CD4-positive, alpha-beta T cell treated with Interleukin-4 for 1 hour (primary cell): ENCODE measurements around the gene CTRB1.
"Not testable (repeated sequence)": the region's sequence is repeated elsewhere in the genome, so short reads cannot be mapped to it uniquely, and the experiment has no call there.

ENCODE experiments used
- DNase-seq, 2 donors: peaks; one replicate each; pipeline ENCODE4 v3.0.0-alpha.2; 2020 to 2022

CTRB1 gene

DNA sequence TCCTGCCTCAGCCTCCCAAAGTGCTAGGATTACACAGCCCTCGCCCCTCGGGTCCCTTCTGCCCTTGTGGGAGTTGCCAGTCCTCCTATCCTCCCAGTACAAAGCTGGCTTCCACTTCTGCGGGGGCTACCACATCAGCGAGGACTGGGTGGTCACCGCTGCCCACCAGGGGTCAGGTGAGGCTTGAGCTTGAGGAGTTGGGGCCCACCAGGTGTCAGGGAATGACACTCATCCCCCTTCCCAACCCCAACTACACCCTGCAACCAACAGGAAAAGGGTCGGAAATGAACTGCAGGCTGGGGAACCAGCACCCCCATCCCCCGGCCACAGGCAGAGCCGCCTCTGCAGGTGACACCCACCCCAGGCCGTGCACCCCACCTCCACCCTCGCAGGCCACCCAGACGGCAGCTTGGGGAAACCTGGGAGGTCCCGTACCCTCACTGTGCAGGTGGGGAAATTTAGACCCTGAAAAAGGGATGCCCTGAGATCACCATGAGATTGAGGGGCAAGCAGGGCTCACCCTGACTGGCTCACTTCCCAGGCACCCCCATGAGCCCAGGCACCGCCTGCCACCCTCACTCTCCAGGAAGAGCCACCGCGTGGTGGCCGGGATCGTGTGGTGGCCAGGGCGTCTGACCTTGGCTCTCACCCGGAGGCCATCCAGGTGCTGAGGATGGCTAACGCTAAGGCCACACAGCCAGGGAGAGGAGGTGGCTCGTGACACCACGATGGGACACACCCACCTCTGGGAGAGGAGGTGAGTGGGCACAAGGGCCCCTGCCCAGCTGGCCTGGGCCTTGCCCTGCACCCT is 8.0 kb downstream of the CTRB1 start:
- DNase-seq, result no peak

DNA sequence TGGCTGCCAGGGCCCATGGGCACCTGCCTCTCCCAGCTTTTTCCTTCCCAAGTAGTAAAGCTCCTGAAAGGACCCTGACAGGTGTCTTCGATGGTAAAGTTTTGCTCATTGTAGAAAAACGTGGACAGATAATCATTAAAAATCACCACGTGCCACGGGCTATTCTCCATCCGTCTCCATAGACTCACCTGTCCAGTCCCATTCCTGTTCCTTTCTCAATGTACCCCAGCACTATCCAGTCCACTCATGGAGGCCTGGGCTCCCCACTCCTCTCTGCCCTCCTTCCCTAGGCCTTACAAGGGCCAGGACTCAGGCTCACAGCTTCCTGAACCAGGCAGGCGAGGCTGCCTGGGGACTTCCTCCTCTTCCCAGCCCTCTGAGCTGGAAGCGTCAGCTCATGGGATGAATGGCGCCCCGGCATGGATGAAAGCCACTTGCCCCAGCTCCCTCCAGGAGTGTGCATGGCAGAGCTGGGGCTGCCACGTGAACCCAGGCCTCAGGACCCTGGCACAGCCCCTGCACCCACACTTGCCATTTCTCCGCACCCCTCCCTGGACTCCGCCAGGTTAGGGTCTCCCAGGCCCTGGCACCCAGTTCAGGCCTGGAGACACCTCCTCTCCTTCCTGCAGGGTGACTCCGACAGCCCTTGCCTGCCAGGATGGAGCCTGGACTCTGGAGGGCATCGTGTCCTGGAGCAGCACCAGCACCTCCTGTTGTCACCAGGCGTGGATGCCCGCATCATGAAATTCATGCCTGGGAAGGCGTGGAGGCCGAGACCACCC is 8.8 kb downstream of the CTRB1 start:
- no peak for DNase-seq

DNA sequence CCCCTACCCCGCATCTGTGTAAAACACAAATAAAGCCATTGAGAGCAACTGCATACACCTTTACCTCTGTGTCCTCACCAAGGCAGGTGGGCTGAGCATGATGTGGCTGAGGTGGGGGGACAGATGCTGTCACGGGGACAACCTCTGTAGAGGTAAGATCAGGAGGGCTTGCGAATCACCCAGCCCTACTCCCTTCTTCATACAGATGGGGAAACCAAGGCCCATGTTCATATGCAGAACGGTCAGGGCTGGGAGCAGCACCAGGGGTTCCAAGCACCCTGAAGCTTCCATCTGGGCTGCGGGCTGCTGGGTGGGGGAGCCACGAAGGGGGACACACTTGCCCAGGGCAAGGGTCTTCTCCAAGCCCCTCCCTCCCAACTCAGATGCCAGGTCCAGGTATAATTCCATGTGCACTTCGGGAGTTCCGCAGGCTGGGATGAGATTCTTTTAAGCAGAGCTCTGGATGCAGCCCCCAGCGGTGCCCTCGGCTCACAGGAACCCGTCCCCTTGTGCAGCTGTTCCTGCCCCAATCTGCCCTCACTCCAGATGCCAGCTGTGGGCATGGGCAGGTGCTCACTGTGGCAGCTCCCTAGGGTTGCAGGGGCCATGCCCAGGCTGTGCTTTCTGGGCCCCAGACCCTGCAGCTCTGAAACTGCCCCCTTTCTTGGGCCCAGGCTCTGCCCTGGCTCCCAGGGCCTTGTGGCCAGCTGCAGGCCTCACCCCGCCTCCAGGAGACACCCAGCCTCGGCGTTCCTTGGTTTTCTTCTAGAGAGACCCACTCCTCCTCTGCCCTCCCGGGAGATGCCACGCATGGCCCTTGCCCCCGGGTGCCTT is 9.6 kb downstream of the CTRB1 start:
- no peak for DNase-seq

DNA sequence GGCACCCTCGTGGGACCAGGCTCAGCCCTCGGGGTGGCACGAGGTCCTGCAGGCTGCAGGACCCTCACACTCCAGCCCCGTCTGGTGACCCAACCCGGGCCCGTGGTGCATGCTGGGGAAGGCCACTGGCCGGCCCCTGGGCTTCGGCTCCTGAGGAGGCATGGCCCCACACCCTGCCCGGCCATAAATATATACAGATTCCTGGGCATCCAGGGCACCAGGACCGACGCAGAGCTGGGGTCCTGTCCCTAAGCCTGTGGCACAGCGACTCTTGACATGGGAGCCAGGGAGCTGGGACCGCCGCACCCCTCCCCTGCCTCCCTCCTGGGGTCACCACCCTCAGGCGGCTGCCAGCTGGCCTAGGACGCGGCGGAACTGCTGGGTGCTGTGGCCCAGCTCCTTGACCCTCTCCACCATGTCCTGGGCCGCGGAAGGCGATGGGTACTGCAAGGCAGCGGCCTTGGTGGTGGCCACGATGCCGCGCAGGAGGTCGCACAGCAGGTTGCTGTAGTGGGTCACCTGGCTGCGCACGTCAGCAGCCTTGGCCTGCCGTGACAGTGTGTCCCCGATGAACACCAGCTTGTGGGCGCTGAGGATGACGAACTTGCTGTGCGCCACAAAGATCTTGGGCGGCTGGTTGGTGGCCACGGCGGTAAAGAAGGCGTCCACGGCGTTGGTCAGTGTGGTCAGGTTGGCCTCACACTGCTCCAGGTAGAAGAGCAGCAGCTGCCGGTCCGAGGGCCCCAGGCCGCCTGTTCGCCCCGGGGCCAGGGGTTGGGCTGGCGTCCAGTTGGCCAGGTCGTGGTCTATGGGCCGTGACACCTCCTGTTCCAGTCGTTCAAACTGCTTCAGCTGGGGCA is 10.6 kb downstream of the CTRB1 start:
- DNase-seq, result no peak

DNA sequence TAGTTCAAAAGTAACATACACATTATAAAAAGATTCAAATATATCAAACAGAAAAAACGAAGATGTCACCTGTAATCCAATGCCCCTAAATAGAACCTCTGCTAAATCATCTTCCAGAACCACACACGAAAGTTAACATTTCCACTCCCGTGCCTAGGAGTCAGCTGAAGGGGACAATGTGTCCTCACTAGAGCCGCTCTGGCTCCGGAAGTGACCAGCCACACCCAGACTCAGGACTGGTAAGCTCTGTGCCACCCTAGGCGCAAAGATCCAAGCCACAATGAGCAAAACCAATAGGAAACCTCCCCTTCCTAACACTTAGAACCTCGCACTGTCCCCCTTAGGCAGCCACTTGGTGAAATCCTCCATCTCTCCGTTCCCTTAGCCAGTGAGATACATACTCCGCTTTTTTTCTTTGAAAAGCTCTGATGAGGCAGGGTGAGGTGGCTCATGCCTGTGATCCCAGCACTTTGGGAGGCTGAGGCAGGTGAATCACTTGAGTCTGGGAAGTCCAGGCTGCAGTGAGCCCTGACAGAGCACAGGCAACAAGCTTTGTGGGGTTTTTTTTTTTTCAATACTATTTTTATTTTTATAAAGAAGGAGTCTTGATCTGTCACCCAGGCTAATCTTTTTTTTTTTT is 11.8 kb downstream of the CTRB1 start:
- no peak for DNase-seq

DNA sequence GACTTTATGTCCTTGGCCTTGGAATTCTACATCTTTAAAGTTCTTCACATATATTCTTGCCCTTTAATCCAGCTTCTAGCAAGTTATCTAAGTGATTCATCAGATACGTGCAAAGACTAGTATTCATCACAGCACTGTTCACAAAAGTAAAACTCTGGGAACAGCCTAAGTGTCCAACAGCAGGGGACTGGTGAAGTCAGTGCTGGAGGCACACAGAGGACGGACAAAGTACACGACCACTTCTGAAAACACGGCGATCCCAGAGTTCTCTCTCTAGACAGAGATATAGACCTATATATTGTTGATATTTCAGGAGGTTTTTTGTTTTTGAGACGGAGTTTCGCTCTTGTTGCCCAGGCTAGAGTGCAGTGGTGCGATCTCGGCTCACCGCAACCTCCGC is 12.8 kb downstream of the CTRB1 start:
- no peak for DNase-seq

DNA sequence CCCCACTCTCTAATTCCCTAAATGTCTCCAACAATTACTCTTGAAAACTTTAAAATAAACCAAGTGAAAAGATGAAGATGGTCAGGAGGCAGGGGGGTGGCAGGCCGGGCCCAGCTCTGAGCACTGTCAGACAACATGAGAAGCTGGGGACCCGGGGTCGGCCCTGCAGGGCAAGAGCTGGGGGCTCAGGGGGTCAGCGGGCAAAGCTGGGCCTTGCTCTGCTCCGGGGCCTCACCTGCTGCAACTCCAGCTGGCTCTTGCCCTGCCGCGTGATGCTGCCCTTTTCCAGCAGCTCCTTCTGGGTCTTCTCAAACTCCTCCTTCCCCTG is 14.8 kb downstream of the CTRB1 start:
- no peak for DNase-seq

DNA sequence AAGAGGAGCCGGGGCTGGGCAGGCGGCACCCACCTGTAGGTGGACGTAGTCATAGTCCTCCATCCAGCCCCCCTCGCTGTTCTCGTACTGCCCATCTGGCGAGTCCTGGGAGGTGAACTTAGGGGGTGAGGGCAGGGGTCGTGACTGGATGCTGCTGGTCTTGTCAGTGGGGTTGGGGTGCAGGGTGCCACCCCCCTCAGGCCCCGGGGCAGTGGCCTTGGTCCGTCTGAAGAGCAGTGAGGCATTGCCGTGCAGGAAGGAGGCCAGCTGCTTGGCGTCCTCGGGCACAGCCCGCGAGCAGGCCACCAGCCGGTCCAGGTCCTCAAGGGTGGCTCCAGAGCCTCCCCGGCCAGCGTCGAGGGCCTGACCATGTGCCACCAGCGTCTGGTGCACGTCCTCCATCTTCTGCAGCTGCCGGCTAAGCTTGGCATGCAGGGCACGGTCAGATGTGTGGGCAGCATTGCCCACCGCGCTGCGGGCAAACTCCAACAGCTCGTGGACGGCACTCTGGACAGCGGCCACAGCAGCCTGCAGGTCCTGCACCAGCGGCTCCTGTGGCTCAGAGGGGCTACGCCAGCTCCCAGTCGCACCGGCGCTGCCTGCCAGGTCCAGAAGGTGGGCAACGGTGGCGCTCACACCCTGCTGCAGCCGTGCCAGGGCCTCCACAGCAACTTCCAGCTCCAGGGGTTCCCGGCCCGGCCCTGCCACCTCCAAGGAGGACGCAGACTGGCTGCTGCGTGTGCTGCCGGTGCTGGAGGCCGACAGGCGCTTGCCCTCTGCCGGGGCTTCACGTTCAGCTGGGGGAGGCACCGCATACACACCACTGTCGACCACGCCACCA is 16.3 kb downstream of the CTRB1 start:
- no peak for DNase-seq

DNA sequence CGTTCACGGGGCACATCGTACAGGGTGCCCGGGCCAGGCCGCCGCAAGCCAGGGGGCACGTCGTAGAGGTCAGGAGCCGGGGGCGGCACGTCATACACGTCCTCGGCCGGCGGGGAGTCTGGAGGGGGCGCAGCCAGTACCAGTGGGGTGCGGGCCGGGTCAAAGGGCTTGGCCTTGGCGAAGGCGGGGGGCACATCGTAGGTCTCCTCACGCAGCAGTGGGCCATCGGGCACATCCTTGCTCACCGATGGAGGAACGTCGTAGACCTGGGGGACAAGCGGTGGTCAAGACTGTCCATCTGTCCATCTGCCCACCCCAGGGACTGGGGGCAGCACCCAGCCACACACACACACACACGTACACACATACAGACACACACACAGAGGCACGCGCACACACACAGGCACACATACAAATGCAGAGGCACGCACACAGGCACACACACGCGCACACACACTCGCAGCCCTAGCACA is 17.0 kb downstream of the CTRB1 start:
- DNase-seq, result no peak

DNA sequence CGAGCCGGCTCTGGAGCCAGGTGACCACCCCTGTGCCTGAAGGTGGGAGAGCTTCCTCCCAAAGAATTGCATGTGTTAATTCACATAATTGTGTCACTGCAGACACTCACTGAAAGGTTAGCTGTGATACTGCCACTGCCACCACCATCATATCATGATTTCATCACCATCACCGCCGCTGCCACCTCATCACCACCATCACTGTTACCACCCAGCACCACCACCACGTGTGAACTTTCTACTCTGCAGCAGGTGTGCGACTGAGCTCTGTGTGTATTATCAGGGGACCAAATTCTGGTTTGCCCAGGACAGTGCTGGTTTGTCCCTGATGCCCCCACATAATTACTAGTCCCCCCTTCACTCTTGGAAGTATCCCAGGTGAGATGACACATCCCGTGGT is 17.4 kb downstream of the CTRB1 start:
- DNase-seq, result no peak

DNA sequence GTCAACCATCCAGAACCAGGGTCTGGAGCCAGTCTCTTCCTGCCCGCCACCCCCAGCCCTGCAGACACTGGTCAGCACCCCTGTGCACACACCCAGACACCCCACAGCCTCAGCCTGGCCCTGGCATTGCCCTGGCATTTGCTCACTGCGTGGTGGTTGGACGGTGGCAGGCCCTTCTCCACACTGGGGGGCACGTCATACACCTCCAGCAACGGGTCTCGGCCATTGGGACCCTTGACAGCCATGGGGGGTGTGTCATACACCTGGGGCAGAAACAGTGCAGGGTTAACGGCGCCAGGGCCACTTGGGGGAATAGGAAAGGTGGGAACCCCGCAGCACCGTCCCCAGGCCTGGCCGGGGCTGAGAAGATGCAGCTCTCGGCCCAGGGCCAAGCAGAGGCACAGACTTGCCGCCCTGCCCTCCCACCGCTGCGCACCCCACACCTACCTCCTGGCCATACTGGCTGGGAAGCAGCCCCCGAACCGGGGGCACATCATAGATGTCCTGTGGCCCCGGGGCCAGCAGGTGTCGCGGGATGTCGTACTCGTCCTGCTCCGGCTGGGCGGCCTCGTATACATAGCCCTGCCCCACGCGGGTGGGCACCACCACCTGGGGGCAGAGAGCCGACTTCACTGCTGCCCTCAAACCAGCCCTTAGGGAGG is 18.1 kb downstream of the CTRB1 start:
- DNase-seq, result no peak

DNA sequence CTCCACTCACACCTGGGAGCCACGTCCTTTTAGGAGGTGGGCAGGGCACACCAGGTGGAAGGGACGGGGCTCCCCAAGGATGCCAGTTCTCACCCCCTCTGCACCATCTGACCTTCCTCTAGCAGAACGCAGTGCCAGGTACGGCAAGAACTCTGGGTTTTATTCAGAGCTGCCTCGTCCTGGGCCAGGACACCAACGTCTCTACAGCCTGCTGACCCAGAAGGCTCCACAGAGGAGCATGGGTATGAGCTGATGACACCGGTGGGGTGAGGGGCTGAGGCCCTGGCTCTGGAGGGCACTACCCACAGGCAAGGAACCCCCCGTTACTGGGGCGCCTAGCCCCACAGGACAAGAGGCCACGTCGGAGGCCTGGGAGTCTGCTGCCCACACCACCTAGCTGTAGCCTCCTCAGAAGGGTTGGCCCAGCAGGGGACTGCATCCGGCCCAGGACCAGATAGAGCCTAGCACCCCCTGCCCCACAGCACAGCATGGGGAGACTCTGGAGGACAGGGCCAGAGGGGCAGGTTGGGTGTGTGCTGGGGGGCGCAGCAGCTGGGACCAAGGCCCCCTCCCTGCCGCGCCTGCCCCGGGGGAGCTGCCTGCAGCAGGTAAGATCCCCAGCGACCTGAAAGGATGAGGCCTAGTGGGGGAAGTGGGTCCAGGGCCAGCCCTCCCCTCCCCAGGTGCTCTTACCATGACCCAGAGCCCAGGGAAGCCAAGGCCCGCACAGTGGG is 18.8 kb downstream of the CTRB1 start:
- no peak for DNase-seq

DNA sequence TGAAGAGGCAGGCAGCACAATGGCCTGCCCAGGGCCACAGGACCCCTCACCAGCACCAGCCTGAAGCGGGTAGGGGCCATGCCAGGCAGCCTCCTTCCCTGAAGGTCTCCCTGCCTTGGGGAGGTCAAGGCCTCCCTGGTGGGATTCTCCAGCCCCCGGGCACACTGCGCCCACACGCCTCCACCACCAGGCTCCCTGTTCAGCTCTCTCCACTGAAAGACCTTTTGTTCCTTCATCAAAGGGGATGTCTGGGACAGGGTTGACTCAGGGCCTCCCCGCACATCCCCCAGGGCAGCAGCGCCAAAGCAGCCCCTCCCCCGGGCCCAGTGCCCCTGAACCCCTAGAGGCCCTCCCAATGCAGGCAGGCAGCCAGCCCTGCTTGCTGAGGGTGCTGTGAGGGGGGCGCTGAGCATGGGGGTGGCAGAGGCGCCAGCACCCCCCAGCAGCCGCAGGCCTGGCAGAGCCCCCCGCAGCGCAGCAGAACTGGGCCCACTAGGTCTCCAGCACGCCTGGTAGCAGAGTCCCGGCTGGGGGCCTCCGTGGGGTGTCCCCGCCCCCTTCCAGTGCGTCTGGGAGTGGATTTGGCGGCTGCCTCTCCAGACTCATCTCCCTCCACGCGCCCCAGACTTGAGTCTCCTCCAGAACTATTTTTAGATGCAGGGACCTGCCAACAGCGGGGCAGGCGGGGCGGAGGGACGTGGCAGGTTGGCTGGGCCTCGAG is 19.5 kb downstream of the CTRB1 start:
- no peak for DNase-seq

DNA sequence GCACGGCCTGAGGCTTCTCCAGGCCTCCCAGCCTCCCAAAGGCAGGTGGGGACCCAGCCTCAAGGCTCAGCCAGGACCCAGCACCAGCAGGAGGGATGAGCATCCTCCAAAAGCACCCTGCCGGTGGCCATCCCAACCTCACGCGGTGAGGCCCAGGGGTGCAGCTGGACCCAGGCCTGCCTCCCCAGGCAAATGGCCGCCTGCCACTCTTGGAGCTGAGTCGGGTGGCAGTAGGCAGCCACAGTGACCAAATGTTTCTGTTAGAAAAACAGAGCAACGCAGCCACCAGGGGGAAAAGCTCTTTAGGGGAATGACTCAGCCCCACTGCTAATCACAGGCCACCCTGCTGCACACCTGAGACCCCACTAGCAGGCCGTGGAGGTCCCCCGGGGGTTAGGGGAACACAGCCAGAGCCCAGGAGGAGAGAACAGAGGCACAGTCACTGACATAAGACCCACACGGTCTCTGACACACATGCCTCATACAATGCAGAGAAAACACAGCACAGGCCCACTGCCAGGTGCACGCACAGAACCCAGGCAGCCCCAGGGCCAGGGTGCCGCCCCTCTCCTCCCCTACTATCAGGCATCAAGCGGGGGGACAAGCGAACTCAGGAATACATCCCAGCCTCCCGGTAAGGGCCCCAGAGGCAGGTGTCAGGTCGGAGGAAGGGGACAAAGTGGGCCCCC is 20.2 kb downstream of the CTRB1 start:
- DNase-seq, result no peak

DNA sequence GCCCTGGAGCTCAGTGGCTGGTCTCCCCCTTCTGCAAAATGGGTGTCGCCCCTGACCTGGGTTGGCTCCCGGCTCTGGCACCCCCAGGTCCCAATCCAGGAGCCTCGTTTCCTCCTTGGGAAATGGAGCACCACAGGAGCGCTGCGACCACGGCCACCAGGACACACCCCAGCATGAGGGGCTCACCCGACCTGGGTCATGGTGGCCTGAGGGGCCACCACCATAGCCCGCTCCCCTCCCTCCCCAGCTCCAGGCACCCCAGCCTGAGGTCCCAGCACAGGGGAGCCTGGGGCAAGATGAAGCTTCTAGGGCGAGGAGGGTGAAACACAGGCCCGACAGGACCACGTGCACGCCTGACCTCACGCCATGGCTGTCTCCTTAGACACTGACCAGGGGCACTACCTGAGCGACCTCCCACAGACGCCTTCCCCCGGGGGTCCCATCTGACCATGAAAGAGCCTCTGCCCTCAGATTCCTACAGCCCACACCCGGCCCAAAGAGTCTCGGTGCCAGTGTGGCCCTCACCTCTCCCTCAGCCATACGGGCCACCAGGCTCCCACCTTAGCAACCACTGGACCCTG is 20.8 kb downstream of the CTRB1 start:
- DNase-seq, result no peak

DNA sequence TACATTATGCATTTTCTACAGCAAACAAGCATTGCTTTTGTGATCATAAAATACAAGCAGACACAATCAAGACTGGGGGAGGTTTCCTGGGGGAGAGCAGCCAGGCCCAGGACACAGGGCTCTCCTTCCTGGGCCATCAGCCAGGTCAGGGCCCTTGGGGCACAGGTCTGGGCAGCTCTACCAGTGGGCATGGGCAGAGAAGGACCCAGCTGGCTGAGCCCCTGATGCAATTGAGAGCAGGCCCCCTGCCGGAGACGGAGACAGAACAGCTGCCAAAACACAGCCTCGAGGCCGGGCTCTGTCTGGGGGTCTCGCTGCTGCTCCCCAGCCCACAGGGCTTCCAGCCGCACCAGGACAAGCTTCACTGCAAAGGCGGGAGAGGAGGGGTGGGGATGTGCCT is 21.8 kb downstream of the CTRB1 start:
- not testable (repeated sequence) for DNase-seq

DNA sequence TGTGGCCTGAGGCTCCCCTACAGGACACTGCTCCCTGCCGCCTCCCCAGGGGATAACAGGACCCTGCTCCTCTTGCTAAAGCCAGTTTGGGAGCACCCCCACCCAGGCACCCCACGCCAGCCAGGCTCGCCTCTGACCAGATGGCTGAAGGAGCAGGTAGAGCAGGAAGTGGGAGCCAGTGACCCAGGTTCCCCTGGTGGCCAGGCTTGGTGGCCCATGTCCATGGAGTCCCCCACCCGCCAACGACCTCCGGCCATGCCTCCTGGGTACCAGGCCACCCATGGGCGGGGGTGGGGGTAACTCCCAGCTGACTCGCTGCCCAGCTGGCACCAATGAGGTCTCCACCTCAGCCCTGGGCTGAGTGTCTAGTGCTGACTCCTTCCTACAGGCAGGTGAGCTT is 22.6 kb downstream of the CTRB1 start:
- no peak for DNase-seq

DNA sequence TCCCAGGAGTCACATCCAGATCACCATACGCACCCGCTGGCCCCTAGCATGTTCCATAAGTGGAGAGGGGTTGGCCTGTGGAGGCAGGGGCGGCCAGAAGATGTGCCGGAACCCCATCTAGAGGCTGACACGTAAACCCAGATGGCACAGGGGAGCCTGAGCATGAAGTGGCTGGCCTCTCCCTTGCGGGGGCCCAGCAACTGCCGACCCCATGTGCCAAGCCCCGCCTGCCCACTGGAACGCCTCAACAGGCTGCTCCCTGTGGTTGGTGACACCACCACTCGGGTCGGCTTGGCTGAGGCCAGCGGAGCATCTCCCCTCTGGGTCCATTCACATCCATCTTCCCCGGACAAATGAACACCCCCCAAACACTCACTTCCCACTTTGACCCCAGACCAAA is 23.2 kb downstream of the CTRB1 start:
- DNase-seq, result no peak
